Vagina (tissue), 2 donors: ENCODE data around the gene PZP.

Experiments
- CTCF ChIP-seq, 3 experiments: fragments of 450-650 bp in 2 of 3; fragments of 200-600 bp in 1 of 3; sonication (generic) in 1 of 3; IDR thresholded peaks; one replicate each; pipeline ENCODE4 v1.5.1; 2017 to 2019; ENCODE audit warnings: antibody characterized with exemption in 3 of 3, mild to moderate bottlenecking in 2 of 3, moderate library complexity in 2 of 3
- POLR2A ChIP-seq, 2 donors: fragments of 450-650 bp; IDR thresholded peaks; one replicate each; pipeline ENCODE4 v1.6.1; 2017; ENCODE audit warnings: antibody characterized with exemption in 2 of 2, mild to moderate bottlenecking in 2 of 2, moderate library complexity in 2 of 2

GRCh38 chr12:9115731-9116559 lies 92.2 kb downstream of the PZP start, which contains the start of gene A2M:
- TF ChIP-seq CTCF (IDR thresholded peaks at IDR 0.05) = no peak
- TF ChIP-seq POLR2A (IDR thresholded peaks at IDR 0.05) = peak in 1 of 2 donors; percentile 23
